ENCODE results near the gene FMOD.

Gene FMOD

DNA sequence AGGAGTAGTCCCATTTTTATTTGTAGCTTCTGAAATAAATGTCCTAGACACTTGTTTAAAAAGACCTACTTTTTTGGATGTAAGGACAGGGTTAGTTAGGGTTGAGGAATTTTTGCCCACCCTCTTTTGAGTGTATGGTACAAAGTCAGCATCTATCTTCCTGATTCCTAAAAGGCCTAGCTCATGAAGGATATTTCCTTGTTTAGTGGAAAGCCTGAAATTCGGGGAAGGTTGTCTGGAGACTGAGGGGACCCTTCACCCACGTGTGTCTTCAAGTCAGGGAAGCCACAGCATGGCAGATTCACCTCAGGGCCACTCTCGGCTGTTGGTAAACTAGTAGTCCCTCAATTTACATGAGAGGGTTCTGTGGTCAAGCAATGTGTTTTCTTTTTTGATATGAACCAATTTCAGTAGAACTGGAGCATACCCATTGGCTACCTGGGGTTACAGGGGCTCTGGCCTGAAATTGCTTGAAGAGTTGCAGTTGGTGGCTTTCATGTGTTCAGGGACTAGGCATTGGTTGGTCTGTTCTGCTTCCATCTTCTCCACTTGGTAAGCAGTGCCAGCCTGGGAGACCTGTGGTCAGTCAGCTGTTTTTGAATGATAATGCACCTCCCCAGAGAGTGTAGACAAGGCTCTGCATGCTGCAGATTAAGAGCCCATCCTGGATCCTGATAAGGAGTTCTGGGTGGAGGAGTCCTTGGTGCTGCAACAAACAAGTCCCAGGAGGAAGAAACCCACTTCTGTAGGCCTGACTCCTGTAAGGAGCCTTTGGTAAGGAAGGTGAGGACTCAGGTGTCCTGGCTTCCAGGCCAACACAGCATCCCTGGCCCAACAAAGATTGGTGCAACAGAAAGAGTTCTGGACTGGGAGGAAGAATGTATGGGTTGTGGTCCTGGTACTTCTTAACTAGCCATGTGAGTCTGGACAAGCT lies 39.3 kb downstream of the FMOD start:
- no peak for ATAC-seq (ENCODE audit: low read depth)
- peak overlapping the region; percentile 12 for H3K4me3 Mint-ChIP-seq

GRCh38 chr1:203308923-203309331 lies 42.0 kb downstream of the FMOD start:
- Mint-ChIP-seq H3K4me3 (peak overlapping the region; percentile 99), H3K36me3 (peaks cover 48% of the 10 kb centered on the region), H3K4me1 (peaks cover 55% of the 10 kb centered on the region), H3K9me3 (no peaks in the 10 kb centered on the region), H3K27me3 (no peaks in the 10 kb centered on the region), H3K27ac (peak overlapping the region; percentile 100)
- ATAC-seq (ENCODE audit: low read depth) (no peak), DNase-seq (ENCODE audit: low spot score in 2 of 2) (no peak)

More for the DNA sequence above, 39.3 kb downstream of the FMOD start:
- H3K27ac Mint-ChIP-seq, result peak overlapping the region; percentile 72
- H3K27me3 Mint-ChIP-seq, result no peaks in the 10 kb centered on the region
- H3K36me3 Mint-ChIP-seq, result peaks cover 44% of the 10 kb centered on the region
- no peaks in the 10 kb centered on the region for H3K9me3 Mint-ChIP-seq
- no peak for DNase-seq (ENCODE audit: low spot score in 2 of 2)
- H3K4me1 Mint-ChIP-seq, result peaks cover 53% of the 10 kb centered on the region

- H3K36me3 Mint-ChIP-seq, result peaks cover 44% of the 10 kb centered on the region
- H3K27me3 Mint-ChIP-seq, result no peaks in the 10 kb centered on the region
- H3K9me3 Mint-ChIP-seq, result no peaks in the 10 kb centered on the region
- ATAC-seq (ENCODE audit: low read depth) (no peak), DNase-seq (ENCODE audit: low spot score in 2 of 2) (no peak)
- H3K4me1 Mint-ChIP-seq, result peaks cover 60% of the 10 kb centered on the region
- peak overlapping the region; percentile 100 for H3K27ac Mint-ChIP-seq
- H3K4me3 Mint-ChIP-seq, result peak overlapping the region; percentile 99
These were observed 42.5 kb downstream of the FMOD start for GRCh38 chr1:203308328-203308922.

DNA sequence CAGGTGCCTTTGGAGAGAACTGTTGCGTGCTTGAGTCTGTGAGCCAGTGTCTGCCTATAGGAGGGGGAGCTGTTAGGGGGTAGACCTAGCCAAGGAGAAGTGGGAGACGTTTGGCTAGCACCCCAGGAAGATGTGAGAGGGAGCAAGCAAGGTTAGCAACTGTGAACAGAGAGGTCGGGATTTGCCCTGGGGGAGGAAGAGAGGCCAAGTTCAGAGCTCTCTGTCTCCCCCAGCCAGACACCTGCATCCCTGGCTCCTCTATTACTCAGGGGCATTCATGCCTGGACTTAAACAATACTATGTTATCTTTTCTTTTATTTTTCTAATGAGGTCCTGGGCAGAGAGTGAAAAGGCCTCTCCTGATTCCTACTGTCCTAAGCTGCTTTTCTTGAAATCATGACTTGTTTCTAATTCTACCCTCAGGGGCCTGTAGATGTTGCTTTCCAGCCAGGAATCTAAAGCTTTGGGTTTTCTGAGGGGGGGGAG lies 43.2 kb downstream of the FMOD start:
- Mint-ChIP-seq H3K27ac (peak overlapping the region; percentile 100), H3K9me3 (no peaks in the 10 kb centered on the region), H3K36me3 (peaks cover 44% of the 10 kb centered on the region), H3K27me3 (no peaks in the 10 kb centered on the region), H3K4me1 (peaks cover 63% of the 10 kb centered on the region), H3K4me3 (peak overlapping the region; percentile 99)
- ATAC-seq (ENCODE audit: low read depth) (no peak), DNase-seq (ENCODE audit: low spot score in 2 of 2) (no peak)

DNA sequence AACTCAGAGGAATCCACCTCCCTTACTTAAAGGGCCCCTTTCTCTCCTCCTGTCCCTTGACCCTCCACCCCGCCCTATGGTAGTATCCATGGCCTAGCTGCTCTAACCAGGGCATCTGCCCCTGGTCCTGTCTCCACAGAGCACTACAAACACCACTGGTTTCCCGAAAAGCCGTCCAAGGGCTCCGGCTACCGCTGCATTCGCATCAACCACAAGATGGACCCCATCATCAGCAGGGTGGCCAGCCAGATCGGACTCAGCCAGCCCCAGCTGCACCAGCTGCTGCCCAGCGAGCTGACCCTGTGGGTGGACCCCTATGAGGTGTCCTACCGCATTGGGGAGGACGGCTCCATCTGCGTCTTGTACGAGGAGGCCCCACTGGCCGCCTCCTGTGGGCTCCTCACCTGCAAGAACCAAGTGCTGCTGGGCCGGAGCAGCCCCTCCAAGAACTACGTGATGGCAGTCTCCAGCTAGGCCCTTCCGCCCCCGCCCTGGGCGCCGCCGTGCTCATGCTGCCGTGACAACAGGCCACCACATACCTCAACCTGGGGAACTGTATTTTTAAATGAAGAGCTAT lies 43.9 kb downstream of the FMOD start:
- DNase-seq (ENCODE audit: low spot score in 2 of 2) (no peak), ATAC-seq (ENCODE audit: low read depth) (no peak)
- H3K4me1 Mint-ChIP-seq, result peaks cover 61% of the 10 kb centered on the region
- peak overlapping the region; percentile 100 for H3K27ac Mint-ChIP-seq
- H3K27me3 Mint-ChIP-seq, result no peaks in the 10 kb centered on the region
- peaks cover 44% of the 10 kb centered on the region for H3K36me3 Mint-ChIP-seq
- peak overlapping the region; percentile 99 for H3K4me3 Mint-ChIP-seq
- H3K9me3 Mint-ChIP-seq, result no peaks in the 10 kb centered on the region

DNA sequence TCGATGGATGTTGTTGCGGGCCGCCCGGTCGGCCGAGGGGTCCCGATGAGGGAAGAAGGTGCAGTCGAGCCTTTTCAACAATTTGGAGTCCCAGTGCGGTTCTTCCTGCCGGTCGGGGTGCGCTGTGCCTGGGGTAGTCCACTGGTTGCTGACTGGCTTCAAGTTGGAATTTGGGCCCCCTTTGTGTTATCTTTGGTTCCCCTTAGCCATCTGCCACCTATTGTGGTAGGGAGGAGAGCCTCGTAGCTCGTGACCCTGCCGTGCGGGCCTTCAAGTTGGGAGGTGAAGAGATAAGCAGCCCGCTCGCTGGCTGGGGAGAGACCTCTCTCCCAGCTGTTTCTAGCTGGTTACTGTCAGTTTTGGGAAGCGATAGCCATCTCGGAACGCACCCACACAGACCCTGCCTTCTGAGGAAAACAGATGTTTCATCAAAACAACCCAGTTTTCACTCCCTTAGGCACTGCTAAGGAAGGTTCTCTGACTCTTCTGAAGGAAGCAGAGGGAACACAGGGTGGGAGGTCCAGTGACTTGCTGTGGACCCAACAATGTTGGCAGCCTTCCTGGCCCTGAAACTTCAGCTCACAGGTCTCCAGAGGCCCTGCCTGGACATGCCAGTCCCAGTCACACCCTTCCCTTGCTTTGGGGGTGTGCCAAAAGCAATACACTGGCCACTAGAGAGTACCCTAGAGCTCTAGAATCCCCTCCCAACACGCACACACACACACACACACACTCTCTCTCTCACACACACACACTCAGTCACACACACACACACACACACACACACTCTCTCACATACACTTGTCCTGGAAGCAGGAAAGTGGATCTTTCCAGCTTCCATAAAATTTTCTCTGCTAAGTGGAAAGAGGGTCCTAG lies 44.6 kb downstream of the FMOD start:
- Mint-ChIP-seq H3K27ac (peak overlapping the region; percentile 100), H3K27me3 (no peaks in the 10 kb centered on the region), H3K36me3 (peaks cover 44% of the 10 kb centered on the region), H3K4me3 (peak overlapping the region; percentile 99), H3K9me3 (no peaks in the 10 kb centered on the region), H3K4me1 (peaks cover 55% of the 10 kb centered on the region)
- DNase-seq (ENCODE audit: low spot score in 2 of 2) (no peak), ATAC-seq (ENCODE audit: low read depth) (no peak)

DNA sequence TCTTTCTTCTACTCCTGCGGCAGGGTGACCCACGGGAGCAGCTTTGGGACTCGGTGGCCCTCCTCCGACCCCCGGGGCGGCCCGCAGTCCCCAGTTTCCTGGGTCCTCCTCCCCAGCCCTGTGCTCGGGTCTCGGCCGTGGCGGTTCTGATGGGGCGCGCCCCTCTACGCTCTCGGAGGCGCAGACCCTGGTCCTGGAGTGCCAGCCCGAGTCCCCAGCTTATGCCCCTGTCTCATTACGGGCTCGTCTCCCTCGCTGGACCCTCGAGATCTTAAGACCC lies 45.2 kb downstream of the FMOD start:
- DNase-seq (ENCODE audit: low spot score in 2 of 2) (no peak), ATAC-seq (ENCODE audit: low read depth) (peak; percentile 4)
- no peaks in the 10 kb centered on the region for H3K9me3 Mint-ChIP-seq
- peaks cover 55% of the 10 kb centered on the region for H3K4me1 Mint-ChIP-seq
- peak overlapping the region; percentile 100 for H3K27ac Mint-ChIP-seq
- H3K27me3 Mint-ChIP-seq, result no peaks in the 10 kb centered on the region
- H3K36me3 Mint-ChIP-seq, result peaks cover 44% of the 10 kb centered on the region
- H3K4me3 Mint-ChIP-seq, result peak overlapping the region; percentile 99

DNA sequence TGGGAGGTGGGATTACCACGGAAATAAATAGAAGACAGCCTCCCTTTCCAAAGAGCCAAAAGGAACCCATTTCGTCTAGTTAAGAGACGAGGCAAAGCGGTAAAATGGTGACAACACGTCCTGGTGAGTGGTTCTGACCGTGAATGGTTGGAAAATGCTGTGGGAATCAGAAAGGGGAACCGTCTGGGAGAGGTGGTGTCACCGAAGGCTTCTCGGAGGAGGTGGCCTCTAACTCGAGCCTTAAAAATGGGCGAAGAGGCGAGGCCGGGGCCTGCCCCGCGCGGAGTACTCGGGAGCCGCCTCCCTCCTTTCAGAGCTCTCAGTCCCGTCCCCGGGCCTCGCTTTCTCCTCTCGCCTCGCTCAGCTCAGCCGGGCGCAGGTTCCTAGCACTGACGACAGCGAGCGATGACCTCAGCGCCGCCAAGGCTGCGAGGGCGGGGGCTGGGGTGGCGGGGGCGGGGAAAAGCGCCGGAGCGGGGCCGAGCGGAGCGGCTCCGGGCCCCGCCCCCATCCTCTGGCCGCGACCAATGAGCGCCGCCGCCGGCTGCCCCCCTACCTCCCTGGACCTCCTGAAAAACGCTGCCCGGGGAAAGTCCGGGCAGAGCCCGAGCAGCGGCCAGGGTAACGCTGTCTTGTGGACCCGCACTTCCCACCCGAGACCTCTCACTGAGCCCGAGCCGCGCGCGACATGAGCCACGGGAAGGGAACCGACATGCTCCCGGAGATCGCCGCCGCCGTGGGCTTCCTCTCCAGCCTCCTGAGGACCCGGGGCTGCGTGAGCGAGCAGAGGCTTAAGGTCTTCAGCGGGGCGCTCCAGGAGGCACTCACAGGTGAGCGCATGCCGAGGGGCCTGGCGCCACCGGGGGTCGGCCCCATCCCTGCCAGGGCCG lies 45.8 kb downstream of the FMOD start, which contains the start of gene BTG2:
BTG2 (plus strand) TSS at position 601 of the 890 bp plus-strand sequence; CDS start at position 689, 88 bp downstream.
- DNase-seq (ENCODE audit: low spot score in 2 of 2), result peak; percentile 85 to 91
- peak; percentile 80 for ATAC-seq (ENCODE audit: low read depth)
- Mint-ChIP-seq H3K36me3 (peaks cover 39% of the 10 kb centered on the region), H3K27me3 (no peaks in the 10 kb centered on the region), H3K4me1 (peaks cover 56% of the 10 kb centered on the region), H3K4me3 (peak within 1 kb of the TSS; percentile 99), H3K27ac (peak within 1 kb of the TSS; percentile 100), H3K9me3 (no peaks in the 10 kb centered on the region)

GRCh38 chr1:203304391-203304918 lies 46.5 kb downstream of the FMOD start:
- Mint-ChIP-seq H3K9me3 (no peaks in the 10 kb centered on the region), H3K27ac (peak overlapping the region; percentile 100), H3K27me3 (no peaks in the 10 kb centered on the region), H3K36me3 (peaks cover 33% of the 10 kb centered on the region), H3K4me1 (peaks cover 50% of the 10 kb centered on the region), H3K4me3 (peak overlapping the region; percentile 90)
- no peak for DNase-seq (ENCODE audit: low spot score in 2 of 2)
- ATAC-seq (ENCODE audit: low read depth), result no peak

- Mint-ChIP-seq H3K27ac (peak overlapping the region; percentile 100), H3K4me3 (no peak overlapping the region)
- no peak for DNase-seq (ENCODE audit: low spot score in 2 of 2)
These were observed 48.0 kb downstream of the FMOD start for GRCh38 chr1:203302894-203303293.

GRCh38 chr1:203302456-203302855 lies 48.5 kb downstream of the FMOD start:
- no peaks in the 10 kb centered on the region for H3K9me3 Mint-ChIP-seq
- peaks cover 14% of the 10 kb centered on the region for H3K36me3 Mint-ChIP-seq
- peaks cover 53% of the 10 kb centered on the region for H3K4me1 Mint-ChIP-seq
- H3K27ac Mint-ChIP-seq, result peak overlapping the region; percentile 100
- ATAC-seq (ENCODE audit: low read depth), result no peak
- H3K27me3 Mint-ChIP-seq, result no peaks in the 10 kb centered on the region
- H3K4me3 Mint-ChIP-seq, result no peak overlapping the region
- DNase-seq (ENCODE audit: low spot score in 2 of 2), result no peak

More at GRCh38 chr1:203302894-203303293, 48.0 kb downstream of the FMOD start:
- no peak for ATAC-seq (ENCODE audit: low read depth)
- Mint-ChIP-seq H3K36me3 (peaks cover 17% of the 10 kb centered on the region), H3K4me1 (peaks cover 53% of the 10 kb centered on the region), H3K27me3 (no peaks in the 10 kb centered on the region), H3K9me3 (no peaks in the 10 kb centered on the region)

DNA sequence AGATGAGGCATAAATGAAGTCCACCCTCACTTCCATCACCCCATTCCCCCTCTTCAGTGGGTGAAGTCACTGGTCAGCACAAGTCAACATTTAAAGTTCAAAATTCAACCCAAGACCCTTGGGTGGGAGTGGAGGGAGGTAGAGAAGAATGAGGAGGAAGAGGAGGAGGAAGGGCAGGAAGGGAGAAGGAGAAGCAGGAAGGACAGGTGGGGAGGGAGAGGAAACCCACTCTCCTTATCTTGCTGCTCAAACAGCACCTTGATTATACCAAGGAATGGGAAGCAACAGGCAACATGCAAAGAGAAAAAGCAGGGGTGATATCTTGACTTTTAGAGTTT lies 49.6 kb downstream of the FMOD start:
- Mint-ChIP-seq H3K4me3 (no peak overlapping the region), H3K9me3 (no peaks in the 10 kb centered on the region), H3K36me3 (peaks cover 3% of the 10 kb centered on the region), H3K27me3 (no peaks in the 10 kb centered on the region), H3K4me1 (peaks cover 56% of the 10 kb centered on the region), H3K27ac (peak overlapping the region; percentile 92)
- no peak for ATAC-seq (ENCODE audit: low read depth)
- DNase-seq (ENCODE audit: low spot score in 2 of 2), result no peak
